AG20443 (cell line): ENCODE results near the gene CCNT2.
"Not testable (repeated sequence)": the region's sequence is repeated elsewhere in the genome, so short reads cannot be mapped to it uniquely, and the experiment has no call there.

ENCODE experiments used
- DNase-seq: peaks from one replicate; pipeline ENCODE4 v3.0.0; 2012; ENCODE audit warnings: low spot score, mixed read lengths

The CCNT2 gene

DNA sequence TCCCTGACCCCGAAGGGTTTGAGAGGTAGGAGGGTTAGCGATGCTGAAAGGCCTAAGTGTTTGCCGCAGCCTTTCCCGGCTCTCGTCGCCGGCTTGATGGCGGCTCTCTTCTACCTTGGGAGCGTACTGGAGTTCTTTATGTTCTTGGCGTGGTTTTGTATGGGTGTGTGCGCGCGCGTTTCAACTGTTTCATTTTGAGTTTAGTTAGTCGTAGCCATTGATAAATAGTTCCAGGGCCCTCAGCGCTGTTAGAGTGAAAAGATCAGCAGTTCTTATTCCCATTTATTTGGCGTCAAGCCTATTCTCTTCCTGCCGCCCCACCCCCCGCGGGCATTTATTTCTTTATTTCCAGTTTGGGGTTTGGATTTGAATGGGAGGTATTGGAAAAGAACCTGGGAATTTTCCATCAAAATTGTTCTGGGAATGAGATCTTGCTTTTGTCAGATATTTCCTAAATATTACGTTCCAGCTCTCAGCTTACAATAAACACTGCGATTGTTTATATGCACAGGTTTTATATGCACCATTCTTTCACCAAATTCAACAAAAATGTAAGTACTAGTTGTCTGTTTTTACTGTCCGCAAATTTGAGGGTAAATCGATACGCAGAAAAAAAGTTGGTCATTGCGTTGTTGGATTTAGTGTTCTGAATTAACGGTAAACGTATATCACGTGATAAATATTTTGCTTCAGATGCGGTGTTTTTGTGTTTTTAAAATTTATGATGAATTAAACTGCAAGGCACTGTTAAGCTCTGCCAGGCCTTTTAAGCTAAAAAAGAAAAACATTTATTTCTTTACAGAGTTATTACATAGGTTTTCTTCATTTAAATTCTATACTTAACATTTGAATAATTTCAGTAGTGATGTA lies 954 bp downstream of the CCNT2 start:
- DNase-seq = peak; percentile 18

DNA sequence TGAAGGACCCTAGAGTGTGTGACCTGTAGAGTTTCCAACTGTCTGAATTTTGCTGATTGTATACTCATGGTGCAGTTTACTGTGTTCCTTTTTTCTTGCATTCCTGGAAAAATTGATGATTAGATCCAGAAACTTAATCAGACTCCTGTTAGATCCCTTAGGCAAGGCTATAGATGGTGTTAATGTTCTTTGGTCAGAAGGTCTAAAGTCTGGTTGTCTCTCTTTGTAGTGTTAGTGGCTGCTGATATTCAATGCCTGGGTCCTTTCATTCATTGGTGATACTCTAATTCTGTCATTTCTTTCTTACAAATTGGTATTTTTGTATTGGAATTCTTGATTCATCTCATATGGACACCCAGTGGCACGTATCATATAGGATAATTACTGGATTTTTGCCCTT lies 6.3 kb downstream of the CCNT2 start:
- DNase-seq = no peak

DNA sequence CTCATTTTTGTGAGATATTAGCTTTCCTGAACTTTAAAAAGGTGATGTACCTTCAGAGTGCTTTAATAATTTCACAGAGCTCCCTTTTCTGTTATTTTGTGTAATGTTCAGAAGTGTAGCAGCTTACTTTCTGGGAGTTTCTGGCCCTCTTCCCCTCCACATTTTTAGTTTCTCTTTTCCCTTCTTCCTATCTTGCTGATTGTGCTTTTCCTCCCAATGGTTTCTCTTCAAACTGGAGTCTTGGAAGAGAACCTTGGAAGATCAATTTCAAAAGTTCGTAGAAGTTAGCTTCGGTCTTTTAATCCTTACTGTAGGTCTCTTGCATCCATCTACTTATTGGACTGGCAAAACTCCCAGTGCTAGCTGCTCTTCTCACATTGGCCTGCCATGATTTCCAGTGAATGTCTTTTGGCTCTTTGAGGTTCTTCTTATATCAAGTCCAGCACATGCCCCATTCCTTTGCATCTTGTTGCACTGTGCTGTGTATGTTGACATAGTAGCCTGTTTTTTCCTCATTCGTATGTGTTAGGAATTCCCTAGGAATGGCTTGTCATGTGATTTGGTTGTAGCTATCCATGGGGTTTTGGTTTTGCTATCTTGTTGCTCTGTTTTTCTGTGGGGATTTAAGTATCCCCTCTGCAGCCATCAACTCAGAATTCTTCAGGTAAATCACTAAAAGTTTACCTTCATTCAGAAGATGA lies 7.8 kb downstream of the CCNT2 start:
- DNase-seq = no peak

DNA sequence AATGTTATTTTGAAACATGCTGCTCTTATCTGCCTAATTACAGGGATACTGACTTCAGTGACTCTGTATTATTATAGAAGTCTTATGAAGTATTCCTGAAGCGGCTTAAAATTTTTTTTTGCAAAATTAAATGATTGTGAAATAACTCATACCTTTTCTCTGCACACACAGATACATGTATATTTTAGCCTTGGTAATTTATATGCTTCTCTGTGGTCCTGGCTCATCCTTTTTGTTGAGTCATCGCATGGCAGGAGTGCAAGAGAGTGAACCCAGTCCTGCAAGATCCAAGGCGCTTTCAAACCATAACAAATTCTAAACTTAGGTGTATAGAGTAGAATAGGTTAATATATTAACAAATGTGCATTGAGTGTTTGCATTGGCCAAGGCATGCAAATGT lies 8.6 kb downstream of the CCNT2 start:
- peak; percentile 12 for DNase-seq

- no peak for DNase-seq
Observed at GRCh38 chr2:134932864-134933526, 14.4 kb downstream of the CCNT2 start.

GRCh38 chr2:134933732-134934131 lies 15.1 kb downstream of the CCNT2 start:
- no peak for DNase-seq

- no peak for DNase-seq
Observed at GRCh38 chr2:134934150-134934549, 15.5 kb downstream of the CCNT2 start.

DNA sequence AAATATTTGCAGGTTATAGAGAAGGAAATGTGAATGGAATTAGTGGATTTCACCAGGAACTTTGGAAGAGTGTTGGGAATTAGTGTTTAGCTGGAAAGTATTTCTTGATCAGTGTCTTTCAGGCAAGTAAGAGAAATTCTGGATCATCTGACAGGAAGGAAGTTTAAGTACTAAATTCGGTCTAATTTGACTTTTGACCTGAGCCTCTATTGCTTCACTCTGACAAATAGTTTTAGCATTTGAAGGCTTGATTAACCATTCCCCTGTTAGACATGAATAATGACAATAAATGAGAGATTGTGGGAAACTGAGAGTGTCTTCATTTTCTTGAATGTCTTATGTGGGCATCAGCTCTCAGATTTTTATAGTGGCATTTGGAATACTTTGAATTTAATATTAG lies 16.0 kb downstream of the CCNT2 start:
- DNase-seq = no peak

DNA sequence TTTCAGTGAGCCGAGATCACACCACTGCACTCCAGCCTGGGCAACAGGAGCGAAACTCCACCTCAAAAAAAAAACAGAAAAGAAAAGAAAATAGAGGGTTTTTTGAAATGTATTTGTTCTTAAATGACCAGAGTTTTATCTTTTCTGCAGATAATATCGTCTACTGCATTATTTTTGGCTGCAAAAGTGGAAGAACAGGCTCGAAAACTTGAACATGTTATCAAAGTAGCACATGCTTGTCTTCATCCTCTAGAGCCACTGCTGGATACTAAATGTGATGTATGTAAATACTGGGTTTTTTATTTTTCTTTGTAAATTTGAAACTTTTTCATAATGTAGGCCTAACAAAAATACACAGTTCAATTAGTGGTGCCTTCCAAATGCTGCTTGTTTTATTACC lies 18.1 kb downstream of the CCNT2 start:
- DNase-seq = no peak

DNA sequence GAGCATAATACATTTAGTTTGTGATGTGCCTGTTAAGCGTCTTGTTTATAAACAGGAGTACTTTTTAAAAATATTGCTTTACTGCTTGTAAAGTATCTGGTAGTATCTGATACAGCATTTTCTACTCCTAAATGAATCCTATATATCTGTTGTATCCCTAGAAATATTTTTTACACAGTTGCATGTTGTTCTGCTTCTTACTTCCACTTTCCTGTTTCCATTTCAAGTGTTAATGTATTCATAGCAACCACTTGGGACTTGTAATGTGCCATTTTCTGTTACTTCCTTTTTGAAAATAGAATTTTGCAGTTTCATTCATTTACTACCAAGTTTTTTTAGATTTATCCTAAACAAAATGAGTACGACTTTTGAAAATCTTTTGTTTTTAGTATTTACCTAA lies 24.9 kb downstream of the CCNT2 start:
- DNase-seq = no peak

DNA sequence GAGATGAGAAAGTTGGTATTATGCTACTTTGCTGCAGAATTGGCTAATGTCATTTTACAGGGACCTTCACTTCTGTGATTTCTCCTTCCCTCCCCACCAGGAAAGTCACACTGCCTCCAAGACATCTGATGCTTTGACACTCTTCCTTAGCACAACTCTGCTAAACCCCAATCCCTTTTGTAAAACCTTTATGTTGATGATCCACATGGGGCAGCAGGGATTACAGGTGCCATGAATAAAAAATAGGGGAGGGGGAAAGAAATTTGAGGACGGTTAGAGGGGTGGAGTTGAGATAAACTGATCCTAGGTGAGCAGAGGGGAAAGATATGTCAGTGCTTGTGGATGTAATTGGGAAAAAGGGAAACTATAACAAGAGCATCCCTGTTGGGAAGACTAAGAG lies 26.4 kb downstream of the CCNT2 start:
- DNase-seq = no peak

DNA sequence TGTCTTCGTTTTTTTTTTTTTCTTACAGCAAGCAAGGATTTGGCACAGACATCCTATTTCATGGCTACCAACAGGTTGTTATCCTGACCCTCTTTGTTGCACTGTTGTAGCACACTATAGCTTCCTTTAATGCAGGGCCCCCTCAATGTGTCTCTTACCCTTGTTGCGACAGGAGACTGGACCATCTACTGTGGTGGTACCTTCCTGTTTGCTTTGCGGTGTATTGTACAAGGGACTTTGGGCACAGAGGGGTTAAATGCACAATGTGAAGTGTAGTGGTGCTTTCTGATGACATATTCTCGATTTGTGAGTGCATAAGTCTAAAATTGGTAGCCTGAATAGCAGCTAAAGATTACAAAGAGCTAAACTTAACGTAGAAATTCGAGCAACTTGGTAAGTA lies 27.5 kb downstream of the CCNT2 start:
- DNase-seq = no peak

DNA sequence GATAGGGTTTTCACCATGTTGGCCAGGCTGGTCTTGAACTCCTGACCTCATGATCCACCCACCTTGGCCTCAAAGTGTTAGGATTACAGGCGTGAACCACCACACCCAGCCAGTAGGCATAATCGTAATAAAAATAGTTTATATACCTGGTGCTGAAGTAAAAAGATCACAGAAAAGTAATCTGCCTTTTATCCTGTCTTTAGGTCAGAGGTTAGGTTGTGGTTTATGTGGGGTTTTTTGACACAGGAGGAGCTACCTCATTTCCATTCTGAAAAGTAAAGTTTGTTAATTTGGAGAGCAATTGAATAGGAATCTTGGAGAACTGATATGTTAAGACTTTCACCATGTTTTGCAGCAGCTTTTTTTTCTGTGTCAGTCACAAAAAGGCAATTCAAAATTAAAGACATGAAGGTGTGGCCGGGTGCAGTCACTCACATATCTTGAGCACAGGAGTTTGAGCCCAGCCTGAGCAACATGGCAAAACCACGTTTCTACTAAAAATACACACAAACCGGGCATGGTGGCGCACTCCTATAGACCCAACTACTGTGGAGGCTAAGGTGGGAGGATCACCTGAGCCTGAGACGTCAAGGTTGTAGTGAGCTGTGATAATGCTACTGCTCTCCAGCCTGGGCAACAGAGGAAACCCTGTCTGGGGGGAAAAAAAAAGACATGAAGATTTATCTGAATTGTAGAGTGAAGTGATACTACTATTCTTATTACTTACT lies 31.5 kb downstream of the CCNT2 start:
- no peak for DNase-seq

DNA sequence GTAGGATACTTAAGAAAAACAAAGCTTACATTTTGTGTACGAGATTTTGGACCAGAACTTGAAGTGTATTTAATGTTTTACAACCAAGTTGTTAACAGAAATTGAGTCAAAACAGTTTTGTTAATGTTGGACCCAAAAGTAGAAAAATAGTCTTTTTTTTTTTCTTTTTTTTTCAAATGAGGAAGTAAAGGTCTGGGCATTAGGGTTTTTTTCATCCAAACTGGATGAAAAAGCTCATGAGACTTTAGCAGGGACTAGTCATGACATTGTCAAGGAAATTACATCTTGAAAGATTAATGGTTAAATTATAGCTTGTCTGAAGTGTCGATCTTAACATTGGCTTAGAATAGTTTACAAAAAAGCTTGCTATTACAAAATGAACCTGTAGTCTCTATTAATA lies 32.3 kb downstream of the CCNT2 start:
- DNase-seq = no peak

DNA sequence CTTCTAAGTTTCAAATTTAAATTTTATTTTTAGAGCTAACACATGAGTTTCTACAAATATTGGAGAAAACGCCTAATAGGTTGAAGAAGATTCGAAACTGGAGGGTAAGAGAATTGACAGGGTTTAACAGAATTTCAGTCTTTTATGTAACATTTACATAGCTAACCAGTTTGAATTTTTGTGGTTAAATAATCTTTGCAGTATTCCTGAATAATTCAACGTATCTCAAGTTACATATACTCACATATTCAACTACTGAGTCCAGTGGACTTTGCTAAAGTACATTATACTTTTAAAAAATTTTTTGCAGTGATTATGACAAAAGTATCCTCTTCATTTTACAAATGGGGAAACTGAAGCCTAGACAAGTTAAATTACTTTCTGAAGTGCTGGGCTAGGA lies 34.0 kb downstream of the CCNT2 start:
- DNase-seq = no peak

GRCh38 chr2:134954065-134954464 lies 35.4 kb downstream of the CCNT2 start:
- no peak for DNase-seq

GRCh38 chr2:134955744-134956143 lies 37.1 kb downstream of the CCNT2 start:
- no peak for DNase-seq

GRCh38 chr2:134957477-134957876 lies 38.9 kb downstream of the CCNT2 start:
- no peak for DNase-seq

DNA sequence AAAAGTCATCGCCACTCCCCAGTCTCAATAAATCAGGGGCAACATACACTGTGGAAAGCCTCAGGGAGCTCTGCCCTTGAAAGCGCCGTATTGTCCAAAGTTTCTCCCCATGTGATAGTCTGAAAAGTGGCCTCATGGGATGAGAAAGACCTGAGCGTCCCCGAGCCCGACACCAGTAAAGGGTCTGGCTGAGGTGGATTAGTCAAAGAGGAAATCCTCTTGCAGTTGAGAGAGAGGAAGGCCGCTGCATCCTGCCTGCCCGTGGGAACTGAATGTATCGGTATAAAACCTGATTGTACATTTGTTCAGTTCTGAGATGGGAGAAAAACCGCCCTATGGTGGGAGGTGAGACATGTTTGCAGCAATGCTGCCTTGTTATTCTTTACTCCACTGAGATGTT lies 48.5 kb downstream of the CCNT2 start:
- not testable (repeated sequence) for DNase-seq

DNA sequence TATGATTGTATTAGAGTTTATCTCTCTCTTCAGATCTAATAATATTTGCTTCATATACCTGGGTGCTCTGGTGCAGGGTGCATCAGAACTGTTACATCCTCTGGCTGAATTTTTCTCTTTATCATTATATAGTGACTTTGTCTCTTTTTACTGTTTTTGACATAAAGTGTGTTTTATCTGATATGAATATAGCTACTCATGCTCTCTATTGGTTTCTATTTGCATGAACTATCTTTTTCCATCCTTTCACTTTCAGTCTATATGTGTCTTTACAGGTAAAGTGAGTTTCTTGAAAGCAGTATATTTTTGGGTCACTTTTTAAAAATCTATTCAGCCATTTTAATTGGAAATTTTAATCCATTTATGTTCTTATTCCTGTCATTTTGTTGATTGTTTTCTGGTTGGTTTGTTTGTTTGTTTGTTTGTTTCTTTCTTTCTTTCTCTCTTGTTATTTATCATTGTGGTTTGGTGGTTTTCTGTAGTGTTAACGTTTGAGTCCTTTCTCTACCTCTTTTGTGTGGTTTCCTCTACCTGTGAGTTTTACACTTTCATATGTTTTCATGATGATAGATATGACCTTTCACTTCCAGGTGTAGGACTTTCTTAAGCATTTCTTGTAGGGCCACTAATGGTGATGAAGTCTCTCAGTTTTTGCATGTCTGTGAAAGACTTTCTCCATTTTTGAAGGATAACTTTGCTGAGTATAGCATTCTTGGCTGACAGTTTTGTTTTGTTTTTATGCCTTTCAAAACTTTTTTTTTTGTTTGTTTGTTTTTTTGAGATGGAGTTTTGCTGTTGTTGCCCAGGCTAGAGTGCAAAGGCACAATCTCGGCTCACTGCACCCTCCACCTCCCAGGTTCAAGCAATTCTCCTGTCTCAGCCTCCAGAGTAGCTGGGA lies 54.9 kb downstream of the CCNT2 start:
- no peak for DNase-seq

GRCh38 chr2:134975281-134976009 lies 56.8 kb downstream of the CCNT2 start:
- no peak for DNase-seq
